Measurements from ENCODE around the gene ARRDC2. TPM values are rescaled to one million over a fixed set of nuclear protein-coding genes. Genes with fewer than 3 reads are reported as not detected.

The ARRDC2 gene
- total and polyA plus RNA-seq, 9 of the 15 experiments (the other 6 are each of a cell fraction or from before 2014, with no cell fraction given) = 1.9 to 27.4 (median 15.2) TPM

GRCh38 chr19:18000480-18000914 is 7.5 kb upstream of the ARRDC2 start (continued):
- TF ChIP-seq CLOCK (CRISPR knock-in tag; IDR thresholded peaks at IDR 0.05; ENCODE audit: borderline replicate concordance) (no peak), TRIM24 (IDR thresholded peaks at IDR 0.05) (peak; percentile 16 to 37; a peak in 1 of 4 replicates), ZNF740 (CRISPR knock-in tag; IDR thresholded peaks at IDR 0.05) (no peak), ZNF740 (tag; IDR thresholded peaks at IDR 0.05) (peak in 1 of 2 experiments; percentile 94; a peak in 1 of 4 replicates), ZNF512 (tag; IDR thresholded peaks at IDR 0.05) (peak; percentile 94), FOXJ3 (CRISPR knock-in tag; IDR thresholded peaks at IDR 0.05) (no peak), XRCC3 (IDR thresholded peaks at IDR 0.05) (no peak), TARDBP (IDR thresholded peaks at IDR 0.05) (no peak), GATA2 (CRISPR knock-in tag; IDR thresholded peaks at IDR 0.05) (no peak), CC2D1A (IDR thresholded peaks at IDR 0.05) (peak; percentile 38; the same call in 1 of the 2 replicates), BCOR (IDR thresholded peaks at IDR 0.05) (peak; percentile 71), ZBTB17 (CRISPR knock-in tag; IDR thresholded peaks at IDR 0.05) (no peak), RHOXF2B (CRISPR knock-in tag; conservative IDR thresholded peaks at IDR 0.05) (no peak), ELK1 (CRISPR knock-in tag; IDR thresholded peaks at IDR 0.05) (no peak), THRAP3 (IDR thresholded peaks at IDR 0.05; ENCODE audit: borderline replicate concordance) (0 out of 2 replicates have a peak, but pooled peaks have one; percentile 2), NEUROD1 (IDR thresholded peaks at IDR 0.05; ENCODE audit: borderline replicate concordance, low read depth, low read length, partially characterized antibody) (no peak), HDGF (IDR thresholded peaks at IDR 0.05) (0 out of 2 replicates have a peak, but pooled peaks have one; percentile 20), SPI1 (IDR thresholded peaks at IDR 0.05; ENCODE audit: borderline replicate concordance, low read depth, low read length) (0 out of 2 replicates have a peak, but pooled peaks have one; percentile 47), TRIM25 (IDR thresholded peaks at IDR 0.05; ENCODE audit: borderline replicate concordance) (peak; percentile 54; the same call in 1 of the 2 replicates), HDAC2 (IDR thresholded peaks at IDR 0.05) (no peak), SMARCE1 (IDR thresholded peaks at IDR 0.05) (peak; percentile 43; the same call in 1 of the 2 replicates)
